GM19452 (cell line): ENCODE results near the gene KRTAP10-6.
"Not testable (repeated sequence)": the region's sequence is repeated elsewhere in the genome, so short reads cannot be mapped to it uniquely, and the experiment has no call there.

Source experiments
- ATAC-seq: cut with Tn5 transposase; IDR thresholded peaks from one replicate; pipeline ENCODE4 v1.9.1; 2021; ENCODE audit not compliant: unreplicated experiment

Gene KRTAP10-6

GRCh38 chr21:44618504-44618903, 26.2 kb upstream of the KRTAP10-6 start:
- no peak for ATAC-seq

- no peak for ATAC-seq
Measured at GRCh38 chr21:44617071-44617501, 24.8 kb upstream of the KRTAP10-6 start.

- ATAC-seq, result no peak
Measured at GRCh38 chr21:44616591-44616926, 24.3 kb upstream of the KRTAP10-6 start.

GRCh38 chr21:44615911-44616590, 23.7 kb upstream of the KRTAP10-6 start:
- no peak for ATAC-seq

- no peak for ATAC-seq
Measured at GRCh38 chr21:44615466-44615865, 23.2 kb upstream of the KRTAP10-6 start.

- no peak for ATAC-seq
Measured at GRCh38 chr21:44614961-44615391, 22.7 kb upstream of the KRTAP10-6 start.

GRCh38 chr21:44614161-44614631, 21.9 kb upstream of the KRTAP10-6 start:
- no peak for ATAC-seq

- no peak for ATAC-seq
Measured at GRCh38 chr21:44613386-44614155, 21.3 kb upstream of the KRTAP10-6 start.

- no peak for ATAC-seq
Measured at GRCh38 chr21:44612669-44613229, 20.4 kb upstream of the KRTAP10-6 start.

GRCh38 chr21:44612029-44612486, 19.8 kb upstream of the KRTAP10-6 start, which contains the start of gene KRTAP10-8:
Gene KRTAP10-8, plus strand, starts transcription at chr21:44612079. Its CDS starts 22 bp downstream, at chr21:44612101.
- ATAC-seq, result no peak

- ATAC-seq, result no peak
Measured at GRCh38 chr21:44611551-44611950, 19.2 kb upstream of the KRTAP10-6 start.

- ATAC-seq, result not testable (repeated sequence)
Measured at GRCh38 chr21:44610157-44610843, 18.0 kb upstream of the KRTAP10-6 start.

- ATAC-seq, result no peak
Measured at GRCh38 chr21:44609193-44609592, 16.9 kb upstream of the KRTAP10-6 start.

- ATAC-seq, result no peak
Measured at GRCh38 chr21:44606495-44606894, 14.2 kb upstream of the KRTAP10-6 start.

GRCh38 chr21:44603911-44604310, 11.6 kb upstream of the KRTAP10-6 start:
- no peak for ATAC-seq

- ATAC-seq, result no peak
Measured at GRCh38 chr21:44603109-44603875, 11.0 kb upstream of the KRTAP10-6 start.

GRCh38 chr21:44602463-44602850, 10.2 kb upstream of the KRTAP10-6 start:
- ATAC-seq, result no peak

- ATAC-seq, result no peak
Measured at GRCh38 chr21:44601596-44602462, 9.5 kb upstream of the KRTAP10-6 start.

GRCh38 chr21:44601091-44601490, 8.8 kb upstream of the KRTAP10-6 start:
- ATAC-seq, result not testable (repeated sequence)
